GM23338 (cell line): Measurements from ENCODE around the gene ANKZF1. TPM values are rescaled to one million over a fixed set of nuclear protein-coding genes. Genes with fewer than 3 reads are reported as not detected.
A peak's percentile ranks its signal among the peaks of the same experiment; 100 is the strongest.

Experiments used
- ATAC-seq: fragments of 200-7000 bp; cut with Tn5 transposase; 3 replicates; pipeline ENCODE4 v1.9.1; 2020
- DNase-seq: peaks from one replicate; pipeline ENCODE4 v3.0.0-alpha.2; 2015; ENCODE audit warnings: low spot score
- H2AFZ ChIP-seq: fragments of 200-600 bp; sonication (generic); 2 replicates; pipeline ENCODE4 v1.8.0; 2016; ENCODE audit warnings: antibody characterized with exemption, mild to moderate bottlenecking, moderate library complexity
- H3F3A ChIP-seq: fragments of 200-600 bp; sonication (generic); replicated peaks from 2 replicates; pipeline ENCODE4 v1.8.0; 2017; ENCODE audit warnings: antibody characterized with exemption, mixed run types, low read depth
- H3K27ac ChIP-seq: fragments of 200-600 bp; sonication (generic); 2 replicates; pipeline ENCODE4 v1.6.1; 2016; ENCODE audit warnings: low read depth
- H3K27me3 ChIP-seq: fragments of 200-600 bp; sonication (generic); 2 replicates; pipeline ENCODE4 v1.8.0; 2016; ENCODE audit warnings: mild to moderate bottlenecking, mixed run types, moderate library complexity; ENCODE audit not compliant: insufficient read depth
- H3K36me3 ChIP-seq: fragments of 200-600 bp; sonication (generic); 2 replicates; pipeline ENCODE4 v1.8.0; 2016; ENCODE audit warnings: mild to moderate bottlenecking; ENCODE audit not compliant: insufficient read depth
- H3K4me1 ChIP-seq: fragments of 200-600 bp; sonication (generic); 2 replicates; pipeline ENCODE4 v1.8.0; 2016; ENCODE audit warnings: mild to moderate bottlenecking, moderate library complexity; ENCODE audit not compliant: insufficient read depth
- H3K4me2 ChIP-seq: fragments of 200-600 bp; sonication (generic); 2 replicates; pipeline ENCODE4 v1.7.1; 2017; ENCODE audit warnings: mixed run types
- H3K4me3 ChIP-seq: fragments of 200-600 bp; sonication (generic); 2 replicates; pipeline ENCODE4 v1.6.1; 2016; ENCODE audit warnings: mixed run types
- H3K79me2 ChIP-seq: fragments of 200-600 bp; sonication (generic); replicated peaks from 2 replicates; pipeline ENCODE4 v1.8.0; 2017; ENCODE audit warnings: mild to moderate bottlenecking; ENCODE audit not compliant: insufficient read depth
- H3K9me2 ChIP-seq: fragments of 200-600 bp; sonication (generic); 2 replicates; pipeline ENCODE4 v1.8.0; 2017; ENCODE audit not compliant: insufficient read depth
- H4K20me1 ChIP-seq: fragments of 200-600 bp; sonication (generic); replicated peaks from 2 replicates; pipeline ENCODE4 v1.8.0; 2017; ENCODE audit warnings: mild to moderate bottlenecking; ENCODE audit not compliant: insufficient read depth
- H3K27ac Mint-ChIP-seq: 2 replicates; pipeline ENCODE4 v1.8.0; 2020; ENCODE audit warnings: inconsistent platforms, mild to moderate bottlenecking, moderate library complexity, mixed read lengths
- H3K27me3 Mint-ChIP-seq: 3 replicates; pipeline ENCODE4 v1.8.0; 2022; ENCODE audit warnings: low read depth, mild to moderate bottlenecking, moderate library complexity, mixed read lengths, inconsistent platforms; ENCODE audit not compliant: insufficient read depth, poor library complexity
- H3K36me3 Mint-ChIP-seq: 3 replicates; pipeline ENCODE4 v1.8.0; 2021; ENCODE audit warnings: low read depth, mild to moderate bottlenecking, inconsistent platforms, moderate library complexity, mixed read lengths
- H3K4me1 Mint-ChIP-seq: 3 replicates; pipeline ENCODE4 v1.8.0; 2020; ENCODE audit warnings: mild to moderate bottlenecking, inconsistent platforms, mixed read lengths
- H3K4me3 Mint-ChIP-seq: 3 replicates; pipeline ENCODE4 v1.8.0; 2021; ENCODE audit warnings: moderate library complexity, mild to moderate bottlenecking, inconsistent platforms, mixed read lengths
- H3K9me3 Mint-ChIP-seq: 3 replicates; pipeline ENCODE4 v1.8.0; 2020; ENCODE audit warnings: moderate library complexity, mild to moderate bottlenecking, inconsistent platforms, mixed read lengths
- CTCF ChIP-seq, 2 experiments: fragments of 200-600 bp in 1 of 2; sonication (generic) in 1 of 2; conservative IDR thresholded peaks; 2 replicates each; pipeline versions ENCODE4 v1.5.1 to v1.6.1; 2016 to 2017; ENCODE audit warnings: antibody characterized with exemption in 2 of 2, low read depth in 2 of 2, mild to moderate bottlenecking in 2 of 2, moderate library complexity in 1 of 2
- ETS1 ChIP-seq: IDR thresholded peaks from 2 replicates; pipeline ENCODE4 v1.6.1; 2016; ENCODE audit warnings: antibody characterized with exemption
- EZH2phosphoT487 ChIP-seq: fragments of 200-600 bp; sonication (generic); IDR thresholded peaks from one replicate; pipeline ENCODE4 v1.8.1; 2018; ENCODE audit warnings: antibody characterized with exemption; ENCODE audit not compliant: unreplicated experiment
- JUNB ChIP-seq: IDR thresholded peaks from one replicate; pipeline ENCODE4 v1.6.1; 2016; ENCODE audit warnings: antibody characterized with exemption; ENCODE audit not compliant: unreplicated experiment
- POLR2AphosphoS5 ChIP-seq: IDR thresholded peaks from 2 replicates; pipeline ENCODE4 v1.6.1; 2016; ENCODE audit warnings: antibody characterized with exemption, low read depth
- REST ChIP-seq: IDR thresholded peaks from one replicate; pipeline ENCODE4 v1.6.1; 2018; ENCODE audit warnings: antibody characterized with exemption; ENCODE audit not compliant: unreplicated experiment
- ZNF114 ChIP-seq: fragments of 250-450 bp; sonication (Bioruptor Pico); IDR thresholded peaks from 2 replicates; pipeline ENCODE4 v1.5.0; 2020; ENCODE audit warnings: mild to moderate bottlenecking, moderate library complexity
- ZNF331 ChIP-seq: fragments of 250-450 bp; sonication (Bioruptor Pico); IDR thresholded peaks from 2 replicates; pipeline ENCODE4 v1.5.0; 2020; ENCODE audit warnings: low read depth, mild to moderate bottlenecking, moderate library complexity
- ZNF462 ChIP-seq: fragments of 250-450 bp; sonication (Bioruptor Pico); IDR thresholded peaks from 2 replicates; pipeline ENCODE4 v1.5.0; 2020; ENCODE audit warnings: mild to moderate bottlenecking, moderate library complexity
- polyA plus RNA-seq: library from polyadenylated mRNA; unstranded; fragments of >200 nt; fragmentation: Nextera tagmentation; extraction: Ambion mirVana; gene quantifications from 2 replicates; pipeline ENCODE4 v1.2.1, GENCODE V29; 2016
- total RNA-seq: library from RNA; depleted of rRNA; stranded (reverse); fragments of >200 nt; shearing (Covaris generic); gene quantifications from 2 replicates; pipeline ENCODE4 v1.2.3, GENCODE V29; 2014

Gene ANKZF1
- total and polyA plus RNA-seq, 2 experiments from 2014 or later, result 29.9 to 61.9 TPM

- TF ChIP-seq REST (no peak), ETS1 (no peak), ZNF114 (no peak)
Measured at GRCh38 chr2:219215871-219216534, 13.6 kb upstream of the ANKZF1 start (continued).

- Histone ChIP-seq H3K4me3 (no peak overlapping the region), H3K79me2 (no peaks in the 10 kb centered on the region), H3K4me1 (peaks cover 17% of the 10 kb centered on the region), H3K36me3 (peaks cover 3% of the 10 kb centered on the region; the same call in 1 of the 2 replicates), H3K9me2 (no peaks in the 10 kb centered on the region), H3K4me2 (no peak overlapping the region; the same call in 1 of the 2 replicates), H4K20me1 (no peaks in the 10 kb centered on the region), H3F3A (peaks cover 9% of the 10 kb centered on the region; the same call in 1 of the 2 replicates), H3K27ac (no peak overlapping the region), H2AFZ (no peak overlapping the region), H3K27me3 (no peaks in the 10 kb centered on the region)
- peak overlapping the region; percentile 86 for H3K27ac Mint-ChIP-seq
- DNase-seq (no peak), ATAC-seq (no peak)
- peaks cover 51% of the 10 kb centered on the region for H3K36me3 Mint-ChIP-seq
- H3K4me1 Mint-ChIP-seq, result peaks cover 21% of the 10 kb centered on the region
- H3K4me3 Mint-ChIP-seq, result peak overlapping the region; percentile 45; the same call in 2 of the 3 replicates
- peaks cover 17% of the 10 kb centered on the region for H3K27me3 Mint-ChIP-seq
- H3K9me3 Mint-ChIP-seq, result no peaks in the 10 kb centered on the region
- no peak for TF ChIP-seq ZNF331 (CRISPR knock-in tag)
- TF ChIP-seq JUNB, result no peak
- no peak for TF ChIP-seq POLR2AphosphoS5
- no peak for TF ChIP-seq CTCF (conservative IDR thresholded peaks at IDR 0.05; ENCODE audit: low read depth in 2 of 2)
- TF ChIP-seq EZH2phosphoT487, result no peak
- no peak for TF ChIP-seq ZNF114
- no peak for TF ChIP-seq ZNF462 (CRISPR knock-in tag)
Measured at GRCh38 chr2:219216535-219216915, 13.1 kb upstream of the ANKZF1 start.
